Measurements from ENCODE around the gene SOX1.

DNA sequence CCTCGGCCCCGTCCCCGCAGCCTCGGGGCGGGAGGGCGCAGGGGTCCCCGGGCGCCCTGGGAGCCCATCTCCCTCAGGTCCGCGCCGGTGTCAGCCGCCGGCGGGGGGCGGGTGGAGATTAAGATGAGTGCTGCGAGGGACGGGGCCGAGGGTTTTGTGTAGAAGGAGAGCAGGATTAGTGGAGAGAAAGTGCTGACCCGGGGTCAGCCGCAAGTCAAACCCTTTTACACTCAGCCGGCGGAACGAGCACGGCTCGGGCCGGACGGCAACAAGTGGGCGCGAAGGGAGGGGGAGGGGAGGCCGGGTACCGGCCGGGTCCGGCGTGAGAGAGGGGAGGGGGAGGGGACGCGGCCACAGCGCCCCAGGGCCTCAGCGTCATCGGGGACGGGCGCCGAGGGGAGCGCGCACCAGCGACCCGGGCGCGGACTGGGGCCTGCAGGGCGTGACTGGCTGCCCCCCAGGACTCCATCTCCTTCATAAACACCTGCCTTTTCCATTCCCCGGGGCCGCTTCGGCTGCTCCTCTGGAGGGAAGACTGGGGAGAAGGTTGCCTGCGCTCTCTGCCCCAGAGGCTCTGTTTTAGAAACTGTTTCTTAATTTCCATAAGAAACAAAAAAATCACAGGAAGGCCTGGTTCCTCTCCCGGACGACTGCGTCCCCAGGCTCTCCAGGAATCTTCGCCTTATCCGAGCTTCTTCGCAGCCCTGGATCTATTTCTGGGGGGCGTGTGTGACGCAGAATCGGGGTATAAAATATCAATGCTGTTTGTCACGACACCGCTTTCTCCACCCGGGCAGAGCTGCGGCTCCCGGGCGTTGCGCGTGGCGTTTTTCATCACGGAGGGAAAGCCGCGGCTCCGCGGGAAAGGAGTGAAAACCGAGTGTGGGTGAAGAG lies 6.5 kb downstream of the SOX1 start:
- TF ChIP-seq POLR2A (IDR thresholded peaks at IDR 0.05; ENCODE audit: low read depth, low read length): no peak
- no peak for TF ChIP-seq POLR2AphosphoS5 (IDR thresholded peaks at IDR 0.05; ENCODE audit: low read depth, low read length)
- TF ChIP-seq TAF1 (IDR thresholded peaks at IDR 0.05; ENCODE audit: low read depth, low read length): no peak
- TF ChIP-seq PAX5 (IDR thresholded peaks at IDR 0.05; ENCODE audit: insufficient read depth, low read length, severe bottlenecking): no peak
